KMS-11 (cell line): ENCODE measurements around the gene CNST.
A peak's percentile ranks its signal among the peaks of the same experiment; 100 is the strongest.
"Not testable (repeated sequence)": the region's sequence is repeated elsewhere in the genome, so short reads cannot be mapped to it uniquely, and the experiment has no call there.

ENCODE experiments used
- H2AFZ ChIP-seq: fragments of 200-600 bp; sonication (generic); 2 replicates; pipeline ENCODE4 v1.6.1; 2016; ENCODE audit warnings: antibody characterized with exemption, mixed run types, low read depth
- H3K27ac ChIP-seq: fragments of 200-600 bp; sonication (generic); 2 replicates; pipeline ENCODE4 v1.6.1; 2016; ENCODE audit warnings: mild to moderate bottlenecking, mixed run types
- H3K27me3 ChIP-seq: fragments of 200-600 bp; sonication (generic); 2 replicates; pipeline ENCODE4 v1.6.1; 2017; ENCODE audit warnings: mild to moderate bottlenecking, low read depth, mixed run types, moderate library complexity; ENCODE audit not compliant: insufficient read depth
- H3K36me3 ChIP-seq: fragments of 200-600 bp; sonication (generic); 2 replicates; pipeline ENCODE4 v1.6.1; 2017; ENCODE audit warnings: mild to moderate bottlenecking, mixed run types; ENCODE audit not compliant: insufficient read depth
- H3K4me1 ChIP-seq: fragments of 200-600 bp; sonication (generic); 2 replicates; pipeline ENCODE4 v1.6.1; 2016; ENCODE audit warnings: mild to moderate bottlenecking, low read depth, mixed run types; ENCODE audit not compliant: poor library complexity, severe bottlenecking
- H3K4me2 ChIP-seq: fragments of 200-600 bp; sonication (generic); 2 replicates; pipeline ENCODE4 v1.7.0; 2016; ENCODE audit warnings: mild to moderate bottlenecking, mixed run types
- H3K4me3 ChIP-seq: fragments of 200-600 bp; sonication (generic); IDR thresholded peaks from 2 replicates; pipeline ENCODE4 v1.6.1; 2017; ENCODE audit warnings: low read depth, low read length, mixed read lengths; ENCODE audit not compliant: insufficient read depth
- H3K79me2 ChIP-seq: fragments of 200-600 bp; sonication (generic); 2 replicates; pipeline ENCODE4 v1.6.1; 2016; ENCODE audit warnings: low read depth, mixed run types; ENCODE audit not compliant: insufficient read depth
- H3K9ac ChIP-seq: fragments of 200-600 bp; sonication (generic); 2 replicates; pipeline ENCODE4 v1.6.1; 2016; ENCODE audit warnings: mild to moderate bottlenecking, mixed run types
- H4K20me1 ChIP-seq: fragments of 200-600 bp; sonication (generic); 2 replicates; pipeline ENCODE4 v1.6.1; 2016; ENCODE audit warnings: mild to moderate bottlenecking, mixed run types; ENCODE audit not compliant: insufficient read depth
- CTCF ChIP-seq: fragments of 200-600 bp; sonication (generic); conservative IDR thresholded peaks from 2 replicates; pipeline ENCODE4 v1.6.1; 2017; ENCODE audit warnings: low read depth, mild to moderate bottlenecking, antibody characterized with exemption, low read length, moderate library complexity, mixed read lengths

CNST gene

GRCh38 chr1:246687002-246687401, 120.7 kb downstream of the CNST start:
- no peaks in the 10 kb centered on the region for H3K4me1 ChIP-seq
- no peak for TF ChIP-seq CTCF

GRCh38 chr1:246689409-246690008, 123.3 kb downstream of the CNST start:
- Histone ChIP-seq H4K20me1 (no peaks in the 10 kb centered on the region), H3K36me3 (no peaks in the 10 kb centered on the region), H2AFZ (peak overlapping the region; percentile 72), H3K4me3 (no peak overlapping the region), H3K4me1 (no peaks in the 10 kb centered on the region), H3K4me2 (peak overlapping the region; percentile 52; the same call in 1 of the 2 replicates), H3K27ac (no peak overlapping the region), H3K79me2 (no peaks in the 10 kb centered on the region), H3K27me3 (no peaks in the 10 kb centered on the region), H3K9ac (no peak overlapping the region)
- TF ChIP-seq CTCF, result peak; percentile 88

More at GRCh38 chr1:246687002-246687401, 120.7 kb downstream of the CNST start:
- Histone ChIP-seq H3K27ac (no peak overlapping the region), H3K79me2 (no peaks in the 10 kb centered on the region), H3K4me2 (no peak overlapping the region), H3K9ac (no peak overlapping the region), H4K20me1 (no peaks in the 10 kb centered on the region), H2AFZ (no peak overlapping the region), H3K4me3 (no peak overlapping the region), H3K36me3 (no peaks in the 10 kb centered on the region), H3K27me3 (no peaks in the 10 kb centered on the region)

- no peaks in the 10 kb centered on the region for H4K20me1 ChIP-seq
- H3K4me1 ChIP-seq, result no peaks in the 10 kb centered on the region
- H3K36me3 ChIP-seq, result no peaks in the 10 kb centered on the region
- TF ChIP-seq CTCF, result no peak
- H3K9ac ChIP-seq, result no peak overlapping the region
- H3K4me3 ChIP-seq, result no peak overlapping the region
- H3K27ac ChIP-seq, result no peak overlapping the region
- H3K79me2 ChIP-seq, result no peaks in the 10 kb centered on the region
- peak overlapping the region; percentile 72; the same call in 1 of the 2 replicates for H2AFZ ChIP-seq
- peak overlapping the region; percentile 52; the same call in 1 of the 2 replicates for H3K4me2 ChIP-seq
- no peaks in the 10 kb centered on the region for H3K27me3 ChIP-seq
Observed at GRCh38 chr1:246690100-246690499, 123.8 kb downstream of the CNST start.

GRCh38 chr1:246691622-246692495, 125.6 kb downstream of the CNST start:
- Histone ChIP-seq H2AFZ (no peak overlapping the region), H3K4me1 (no peaks in the 10 kb centered on the region), H3K4me2 (no peak overlapping the region), H3K36me3 (no peaks in the 10 kb centered on the region), H3K27me3 (no peaks in the 10 kb centered on the region), H3K9ac (no peak overlapping the region), H4K20me1 (no peaks in the 10 kb centered on the region), H3K4me3 (no peak overlapping the region), H3K27ac (no peak overlapping the region), H3K79me2 (no peaks in the 10 kb centered on the region)
- TF ChIP-seq CTCF, result no peak

GRCh38 chr1:246694213-246694895, 128.1 kb downstream of the CNST start:
- not testable (repeated sequence) for H3K79me2 ChIP-seq, H3K36me3 ChIP-seq, H2AFZ ChIP-seq, H3K4me2 ChIP-seq, H3K27me3 ChIP-seq, H3K27ac ChIP-seq, H3K4me3 ChIP-seq, H3K4me1 ChIP-seq, H3K9ac ChIP-seq, H4K20me1 ChIP-seq
